Activated CD4-positive, alpha-beta T cell treated with anti-CD3 and anti-CD28 coated beads, Interleukin-2, Interleukin-4, amounts not matched to agents 100 ng/mL and 50 ng/mL, durations not matched to agents 16 hours and 8 hours (primary cell): ENCODE data around the gene IL36A.

ENCODE experiments used
- DNase-seq: peaks from one replicate; pipeline ENCODE4 v3.0.0-alpha.2; 2020; ENCODE audit warnings: low spot score

Gene IL36A

GRCh38 chr2:113005030-113005509 is at the start of gene IL36A:
TSS of gene IL36A (plus strand) at chr2:113005459. CDS start at chr2:113005872, 413 bp downstream.
- no peak for DNase-seq

- no peak for DNase-seq
Observed at GRCh38 chr2:112957511-112957910, 47.7 kb upstream of the IL36A start.

- peak; percentile 60 for DNase-seq
Observed at GRCh38 chr2:112958428-112959108, 46.7 kb upstream of the IL36A start.

GRCh38 chr2:112959109-112959812 is 46.0 kb upstream of the IL36A start:
- no peak for DNase-seq

- no peak for DNase-seq
Observed at GRCh38 chr2:112960230-112960825, 44.9 kb upstream of the IL36A start.

GRCh38 chr2:112962308-112963175 is 42.7 kb upstream of the IL36A start:
- no peak for DNase-seq

- no peak for DNase-seq
Observed at GRCh38 chr2:112967023-112967422, 38.2 kb upstream of the IL36A start.

- DNase-seq = no peak
Observed at GRCh38 chr2:112972423-112973086, 32.7 kb upstream of the IL36A start.

- DNase-seq = no peak
Observed at GRCh38 chr2:112973156-112973555, 32.1 kb upstream of the IL36A start.

GRCh38 chr2:112977559-112978056 is 27.7 kb upstream of the IL36A start, which contains the start of gene IL36G:
TSS of gene IL36G (plus strand) at chr2:112978006. CDS start at chr2:112978639, 633 bp downstream.
- no peak for DNase-seq

GRCh38 chr2:112979731-112980130 is 25.5 kb upstream of the IL36A start:
- DNase-seq = no peak

GRCh38 chr2:112980537-112980936 is 24.7 kb upstream of the IL36A start:
- DNase-seq = no peak

GRCh38 chr2:112985090-112985489 is 20.2 kb upstream of the IL36A start:
- no peak for DNase-seq

GRCh38 chr2:112989611-112990010 is 15.6 kb upstream of the IL36A start:
- DNase-seq = no peak

- no peak for DNase-seq
Observed at GRCh38 chr2:112993831-112994230, 11.4 kb upstream of the IL36A start.

- DNase-seq = no peak
Observed at GRCh38 chr2:112994648-112995047, 10.6 kb upstream of the IL36A start.

- peak; percentile 18 for DNase-seq
Observed at GRCh38 chr2:112995346-112995920, 9.8 kb upstream of the IL36A start.

- peak; percentile 48 for DNase-seq
Observed at GRCh38 chr2:112996635-112997034, 8.6 kb upstream of the IL36A start.

- DNase-seq = no peak
Observed at GRCh38 chr2:112997151-112997550, 8.1 kb upstream of the IL36A start.

GRCh38 chr2:113000436-113000835 is 4.8 kb upstream of the IL36A start:
- DNase-seq = no peak

GRCh38 chr2:113002677-113003076 is 2.6 kb upstream of the IL36A start:
- no peak for DNase-seq
